GM21529 (cell line): ENCODE measurements around the gene ADAMTS7.
"Not testable (repeated sequence)": the region's sequence is repeated elsewhere in the genome, so short reads cannot be mapped to it uniquely, and the experiment has no call there.

Source experiments
- ATAC-seq: cut with Tn5 transposase; IDR thresholded peaks from one replicate; pipeline ENCODE4 v1.9.1; 2021; ENCODE audit not compliant: unreplicated experiment

Gene ADAMTS7

GRCh38 chr15:78811124-78811824, at the start of gene ADAMTS7:
Gene ADAMTS7, minus strand, starts transcription at chr15:78811464. Its CDS starts 244 bp downstream, at chr15:78811220.
- peak; percentile 78 for ATAC-seq

GRCh38 chr15:78859971-78860719, 48.9 kb upstream of the ADAMTS7 start:
- peak; percentile 76 for ATAC-seq

GRCh38 chr15:78855746-78856145, 44.5 kb upstream of the ADAMTS7 start:
- ATAC-seq = no peak

GRCh38 chr15:78854833-78855372, 43.6 kb upstream of the ADAMTS7 start:
- ATAC-seq = no peak

- ATAC-seq = no peak
These were observed 42.2 kb upstream of the ADAMTS7 start for GRCh38 chr15:78853500-78853899.

- no peak for ATAC-seq
These were observed 39.9 kb upstream of the ADAMTS7 start for GRCh38 chr15:78850941-78851755.

GRCh38 chr15:78850352-78850751, 39.1 kb upstream of the ADAMTS7 start:
- ATAC-seq = no peak

- ATAC-seq = not testable (repeated sequence)
These were observed 36.2 kb upstream of the ADAMTS7 start for GRCh38 chr15:78847387-78847906.

- ATAC-seq = not testable (repeated sequence)
These were observed 35.6 kb upstream of the ADAMTS7 start for GRCh38 chr15:78846906-78847305.

- peak; percentile 61 for ATAC-seq
These were observed 31.3 kb upstream of the ADAMTS7 start for GRCh38 chr15:78842519-78842918.

GRCh38 chr15:78841891-78842290, 30.6 kb upstream of the ADAMTS7 start:
- peak; percentile 17 for ATAC-seq

GRCh38 chr15:78841376-78841706, 30.1 kb upstream of the ADAMTS7 start:
- no peak for ATAC-seq

- ATAC-seq = peak; percentile 39
These were observed 29.6 kb upstream of the ADAMTS7 start for GRCh38 chr15:78840661-78841375.

- ATAC-seq = not testable (repeated sequence)
These were observed 27.9 kb upstream of the ADAMTS7 start for GRCh38 chr15:78839151-78839550.

- no peak for ATAC-seq
These were observed 27.2 kb upstream of the ADAMTS7 start for GRCh38 chr15:78838489-78838888.

GRCh38 chr15:78837543-78837942, 26.3 kb upstream of the ADAMTS7 start:
- no peak for ATAC-seq

- no peak for ATAC-seq
These were observed 25.9 kb upstream of the ADAMTS7 start for GRCh38 chr15:78837131-78837530.

- ATAC-seq = no peak
These were observed 25.1 kb upstream of the ADAMTS7 start for GRCh38 chr15:78836333-78836732.

- no peak for ATAC-seq
These were observed 20.3 kb upstream of the ADAMTS7 start for GRCh38 chr15:78831229-78832207.
